HG03558 (cell line): ENCODE results near the gene NUP54.

Experiments
- ATAC-seq: cut with Tn5 transposase; IDR thresholded peaks from one replicate; pipeline ENCODE4 v1.9.1; 2021; ENCODE audit warnings: moderate number of reproducible peaks; ENCODE audit not compliant: unreplicated experiment; ENCODE audit errors: extremely low read depth

NUP54 gene

DNA sequence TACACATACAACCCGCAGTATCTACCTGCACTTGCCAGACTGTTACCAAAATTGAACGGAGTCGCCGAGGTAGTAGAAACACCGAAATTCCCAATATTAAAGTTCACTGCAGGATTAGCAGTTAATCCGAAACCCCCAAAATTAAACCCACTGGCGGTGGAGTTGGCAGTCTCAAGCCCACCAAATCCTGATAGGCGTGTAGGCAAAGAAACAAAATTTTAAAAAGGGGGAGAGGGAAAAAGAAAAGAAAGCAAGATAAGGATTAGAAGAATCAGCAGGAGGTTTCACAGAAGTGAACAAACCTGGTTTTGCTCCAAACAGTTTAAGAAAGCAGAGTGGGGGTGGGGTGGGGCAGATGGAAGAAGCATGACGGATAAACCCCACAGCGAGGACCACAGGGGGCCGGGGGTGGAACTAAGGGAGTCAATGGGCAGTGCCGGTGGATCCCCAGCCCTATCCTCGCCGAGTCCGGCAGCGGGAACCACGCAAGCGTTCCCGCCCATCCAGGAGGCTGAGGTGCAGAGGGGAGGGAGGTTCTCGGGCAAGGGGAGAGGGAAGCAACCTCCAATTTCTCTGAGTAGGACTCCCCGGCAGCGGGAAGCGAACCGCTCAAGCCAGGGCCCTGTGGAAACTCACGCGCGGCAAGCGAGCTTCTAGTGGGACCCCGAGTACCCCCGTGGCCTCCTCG is 599 bp downstream of the NUP54 start:
- no peak for ATAC-seq

GRCh38 chr4:76144546-76144945 is 3.7 kb downstream of the NUP54 start:
- ATAC-seq, result no peak

DNA sequence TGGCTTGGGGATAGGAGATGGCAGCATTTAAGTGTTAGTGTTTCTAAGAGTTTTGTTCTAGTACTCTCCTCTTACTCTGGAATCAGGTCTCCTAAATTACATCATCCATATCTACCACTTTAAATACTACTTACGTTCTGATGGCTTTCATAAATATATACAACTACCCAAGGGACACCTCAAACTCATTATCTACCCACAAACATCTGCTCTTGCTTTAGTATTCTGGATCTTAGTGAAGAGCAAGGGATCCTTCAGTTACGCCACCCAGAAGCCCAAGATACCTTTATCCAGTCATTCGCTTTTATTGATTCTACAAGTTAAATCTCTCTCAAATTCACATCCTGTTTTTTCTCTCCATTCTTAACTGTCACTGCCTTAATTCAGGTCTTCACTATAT is 7.0 kb downstream of the NUP54 start:
- ATAC-seq, result no peak

GRCh38 chr4:76127754-76128153 is 20.4 kb downstream of the NUP54 start:
- ATAC-seq, result no peak

GRCh38 chr4:76125816-76126215 is 22.4 kb downstream of the NUP54 start:
- no peak for ATAC-seq

GRCh38 chr4:76120199-76120598 is 28.0 kb downstream of the NUP54 start:
- ATAC-seq, result no peak

DNA sequence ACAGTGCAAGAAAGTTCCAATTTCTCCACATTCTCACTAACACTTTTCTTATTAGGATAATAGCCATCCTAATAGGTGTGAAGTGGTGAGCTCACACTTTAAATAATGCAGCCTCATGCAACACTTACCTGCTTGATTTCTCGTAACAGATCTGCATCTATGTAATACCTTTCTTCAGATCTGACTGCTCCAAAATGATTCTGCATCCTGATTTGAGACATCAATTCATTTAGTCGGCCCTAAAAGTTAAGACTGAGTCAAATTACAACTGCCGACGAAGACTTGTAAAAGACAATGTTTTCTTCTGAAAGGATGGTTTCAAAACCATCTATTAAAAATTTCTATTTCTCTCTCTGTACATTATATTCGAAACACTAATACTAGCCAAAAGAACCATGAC is 30.7 kb downstream of the NUP54 start:
- no peak for ATAC-seq

DNA sequence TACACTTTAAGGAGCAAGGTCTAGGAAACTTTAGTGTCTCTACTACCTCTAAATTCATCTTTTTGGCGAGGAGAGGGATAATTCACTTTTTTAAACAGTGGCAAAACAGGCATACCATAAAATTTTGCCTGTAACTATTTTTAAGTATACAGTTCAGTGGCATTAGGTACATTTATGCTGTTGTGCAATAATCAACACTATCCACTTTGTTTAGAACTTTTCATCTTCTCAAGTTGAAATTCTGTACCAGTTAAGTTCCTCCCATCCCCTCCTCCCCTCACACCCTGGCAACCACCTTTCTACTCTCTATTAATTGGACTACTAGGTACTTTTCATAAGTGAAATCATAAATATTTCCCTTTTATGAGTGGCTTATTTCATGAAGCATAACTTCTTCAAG is 31.4 kb downstream of the NUP54 start:
- ATAC-seq, result no peak

DNA sequence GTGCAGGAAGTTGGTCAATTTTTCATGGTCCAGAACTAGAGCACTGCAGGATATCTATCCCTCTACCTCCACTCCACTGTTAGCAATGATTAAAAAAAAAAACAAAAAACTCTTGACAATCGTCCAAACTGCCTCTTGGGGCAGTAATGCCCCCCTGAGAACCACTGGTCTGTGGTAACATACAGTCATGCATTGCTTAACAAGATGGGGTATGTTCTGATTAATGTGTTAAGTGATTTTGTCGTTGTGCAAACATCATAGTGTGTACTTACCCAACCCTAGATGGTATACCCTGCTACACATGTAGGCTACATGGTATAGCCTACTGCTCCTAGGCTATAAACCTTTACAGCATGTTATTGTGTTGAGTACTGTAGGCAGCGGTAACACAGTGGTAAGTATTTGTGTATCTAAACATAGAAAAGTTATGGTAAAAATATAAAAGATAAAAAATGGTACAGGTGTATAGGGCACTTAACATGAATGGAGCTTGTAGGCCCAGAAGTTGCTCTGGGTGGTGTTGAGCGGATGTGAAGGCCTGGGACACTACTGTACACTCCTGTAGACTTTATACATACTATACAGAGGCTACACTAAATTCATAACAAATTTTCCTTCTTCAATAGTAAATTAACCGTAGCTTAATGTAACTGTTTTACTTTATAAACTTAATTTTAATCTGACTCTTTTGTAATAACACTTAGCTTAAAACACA is 39.6 kb downstream of the NUP54 start:
- no peak for ATAC-seq

DNA sequence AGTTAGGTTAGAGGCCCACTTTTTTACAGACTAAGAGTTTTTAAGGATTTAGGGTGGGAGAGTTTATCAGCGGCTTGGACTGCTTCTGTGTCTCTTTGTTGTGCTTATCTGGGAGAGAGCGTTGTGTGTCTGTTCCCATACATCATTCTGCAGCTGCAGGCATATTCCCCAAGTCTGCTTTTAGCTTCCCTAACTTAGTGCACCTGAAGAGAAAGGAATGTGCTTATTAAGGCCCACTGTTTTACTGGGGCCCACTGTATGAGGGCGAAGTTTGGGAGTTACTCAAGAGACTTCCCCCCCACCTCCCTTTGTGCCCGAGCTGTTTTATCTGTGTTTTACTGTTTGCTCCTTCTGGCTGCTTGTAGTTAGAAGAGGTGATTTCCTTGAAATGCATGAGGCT is 41.8 kb downstream of the NUP54 start:
- no peak for ATAC-seq

DNA sequence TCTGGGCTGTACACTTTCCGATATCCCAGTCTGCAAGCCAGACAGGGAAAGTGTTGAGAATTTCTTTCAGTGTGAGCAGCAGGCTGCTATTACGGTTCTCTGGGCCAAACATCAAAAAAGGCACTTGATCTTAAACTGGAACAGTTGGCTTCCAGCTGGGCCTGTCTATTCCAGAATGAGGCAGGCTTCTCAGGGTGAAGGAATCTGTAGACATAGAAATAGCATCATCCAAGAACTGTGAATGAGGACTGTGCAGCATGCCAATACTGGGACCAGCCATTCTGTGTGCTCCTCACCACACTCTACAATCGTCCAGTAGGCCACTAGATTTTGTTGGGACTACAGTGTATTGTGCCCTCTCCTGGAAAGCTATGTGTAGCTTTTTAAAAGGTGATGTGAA is 42.5 kb downstream of the NUP54 start:
- no peak for ATAC-seq

GRCh38 chr4:76096076-76096475 is 52.1 kb downstream of the NUP54 start:
- ATAC-seq, result no peak

DNA sequence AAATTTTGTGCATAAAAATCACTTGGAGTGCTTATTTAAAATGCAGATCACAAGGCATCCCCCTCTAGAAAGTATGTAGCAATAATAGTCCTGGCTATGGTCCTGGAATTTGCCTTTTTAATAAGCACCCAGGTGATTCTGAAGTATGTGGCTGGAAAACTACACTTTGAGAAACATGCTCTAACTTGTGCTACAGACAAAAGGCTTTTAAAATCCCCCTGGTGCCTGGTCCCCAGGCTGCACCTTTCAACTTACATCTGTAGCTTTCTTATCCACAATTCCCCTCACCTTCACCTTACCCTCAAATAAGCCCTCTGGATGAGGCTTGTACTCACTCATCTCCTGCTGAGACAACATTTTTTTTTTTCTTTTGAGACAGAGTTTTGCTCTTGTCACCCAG is 52.6 kb downstream of the NUP54 start:
- ATAC-seq, result no peak

DNA sequence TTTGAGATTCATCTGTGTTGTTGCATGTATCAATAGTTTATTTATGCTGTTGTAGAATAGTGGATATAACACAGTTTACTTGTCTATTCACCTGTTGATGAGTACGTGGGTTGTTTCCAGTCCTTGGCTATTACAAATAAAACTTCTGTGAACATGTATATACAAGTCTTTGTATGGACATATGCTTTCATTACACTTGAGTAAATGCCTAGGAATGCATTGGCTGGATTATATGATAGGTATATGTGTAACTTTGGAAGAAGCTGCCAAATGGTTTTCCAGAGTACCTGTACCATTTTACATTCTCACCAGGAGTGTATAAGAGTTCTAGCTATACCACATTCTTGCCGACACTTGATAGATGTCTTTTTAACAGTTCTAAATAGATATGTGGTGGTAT is 57.1 kb downstream of the NUP54 start:
- no peak for ATAC-seq

DNA sequence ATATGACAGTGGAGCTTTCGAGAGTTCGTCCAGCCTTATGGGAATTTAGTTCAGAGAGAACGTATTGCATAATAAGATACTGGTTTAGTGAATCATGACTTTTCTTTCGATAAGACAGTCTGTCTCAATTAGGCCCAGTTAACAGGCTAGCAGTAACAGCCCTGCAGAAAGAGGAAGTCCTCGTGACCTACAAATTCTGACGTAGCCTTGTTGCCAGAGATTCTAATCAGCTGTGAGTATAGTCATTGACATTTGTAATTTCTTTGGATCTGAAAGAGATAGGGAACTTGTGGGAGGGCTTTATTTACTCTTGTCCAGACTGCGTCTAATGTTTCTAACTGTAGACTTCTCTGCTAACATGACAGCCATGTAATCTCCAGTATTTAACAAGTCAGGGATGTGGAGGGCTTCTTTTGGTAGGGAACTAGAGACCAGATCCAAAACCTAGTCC is 57.9 kb downstream of the NUP54 start:
- no peak for ATAC-seq

DNA sequence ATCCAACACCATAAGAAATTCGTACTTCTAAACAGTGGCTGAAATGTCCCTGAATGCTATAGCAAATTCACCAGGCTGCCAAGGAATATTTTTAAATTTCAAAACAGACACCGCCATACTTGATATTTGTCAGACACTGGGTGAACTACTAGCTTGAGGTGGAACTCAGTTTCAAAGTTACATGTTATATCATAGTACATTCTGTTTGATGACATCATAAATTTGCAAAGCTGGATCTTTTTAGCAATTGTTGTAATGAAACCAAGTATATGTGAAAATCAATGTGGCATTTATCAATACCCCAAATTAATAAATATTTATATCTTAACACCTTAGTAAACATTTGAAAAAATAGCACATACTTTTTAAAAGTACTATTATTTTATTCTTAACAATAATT is 59.5 kb downstream of the NUP54 start:
- no peak for ATAC-seq

DNA sequence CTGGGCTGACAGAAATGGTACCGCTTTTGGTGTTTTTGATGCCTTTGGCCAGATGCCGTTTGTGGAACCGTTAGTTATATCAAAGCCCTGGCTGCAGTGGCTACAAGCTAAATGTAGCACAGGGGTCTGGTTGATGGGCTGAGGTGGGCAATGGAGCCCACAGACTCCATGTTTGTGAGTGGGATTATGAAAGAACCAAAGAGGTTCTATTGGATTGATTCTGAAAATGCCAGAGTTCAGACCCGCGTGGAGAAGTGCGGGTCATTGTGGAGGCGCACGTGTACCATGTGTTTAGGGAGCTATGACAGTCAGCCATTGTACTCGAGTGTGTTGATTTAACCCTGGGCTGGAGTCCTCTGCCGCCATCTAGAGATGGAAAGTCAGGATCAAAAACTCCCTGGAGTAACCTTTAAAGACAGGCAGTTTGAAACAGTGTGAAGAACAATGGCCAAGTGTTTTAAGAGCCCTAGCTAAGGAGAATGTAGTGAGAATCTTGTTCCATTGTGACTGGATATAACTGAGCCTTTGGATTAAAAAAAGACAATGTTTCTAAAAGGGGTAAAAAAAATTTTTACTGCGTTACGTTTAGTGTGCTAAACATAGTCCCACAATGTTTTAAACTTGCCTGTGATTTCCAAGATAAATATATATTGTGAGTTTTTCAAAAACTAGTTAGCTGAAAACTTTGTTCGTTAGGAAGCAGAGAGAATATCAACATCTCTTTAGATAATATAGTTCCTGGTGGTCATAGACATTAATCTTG is 61.0 kb downstream of the NUP54 start:
- no peak for ATAC-seq

DNA sequence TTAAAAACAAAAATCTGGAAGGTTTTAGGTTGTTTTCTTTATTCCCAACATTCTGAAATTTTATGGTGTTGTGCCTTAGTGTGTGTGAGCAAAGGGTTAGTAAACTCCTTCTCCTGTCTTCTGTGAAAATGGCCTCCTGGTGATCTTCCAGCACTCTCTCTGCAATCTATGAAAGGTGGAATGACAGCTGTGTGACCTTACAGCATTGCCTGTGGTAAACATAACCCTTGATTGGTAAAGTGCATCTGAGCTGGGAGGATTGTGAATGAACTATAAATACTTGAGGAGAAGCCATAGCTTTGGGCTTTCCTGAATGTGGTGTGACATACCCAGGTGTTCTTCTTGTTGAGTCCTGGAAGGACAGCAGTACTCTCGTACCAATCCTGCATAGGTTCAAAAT is 63.7 kb downstream of the NUP54 start:
- no peak for ATAC-seq

GRCh38 chr4:76083386-76083988 is 64.7 kb downstream of the NUP54 start:
- ATAC-seq, result no peak

DNA sequence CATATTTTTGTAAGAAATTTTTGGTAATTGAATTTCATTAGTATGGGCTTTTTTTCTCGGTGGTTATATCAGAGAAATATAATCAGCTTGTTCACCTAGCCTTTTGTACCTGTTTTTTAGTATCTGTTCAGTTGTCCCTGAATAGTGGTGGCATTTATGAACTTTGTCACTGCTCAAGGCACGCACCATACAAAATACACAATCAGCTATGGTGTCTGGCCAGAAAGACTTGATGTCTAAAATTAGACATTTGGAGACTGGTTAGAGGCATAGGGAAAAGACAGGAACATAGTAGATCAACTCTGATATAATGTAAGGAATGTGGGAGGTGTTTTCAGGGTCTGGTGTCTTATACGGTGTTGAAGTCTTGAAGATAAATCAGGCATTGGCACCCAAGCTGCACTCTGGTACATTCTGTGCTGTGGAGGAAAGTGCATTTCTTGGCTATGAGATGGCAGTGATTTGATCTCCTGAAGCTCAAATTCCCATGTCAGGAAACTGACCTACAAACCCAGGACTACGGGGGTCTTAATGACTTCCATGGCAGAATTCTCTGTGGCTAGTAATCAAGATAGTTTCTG is 70.1 kb downstream of the NUP54 start:
- ATAC-seq, result no peak
